Rectal smooth muscle tissue (tissue), 1 donor: ENCODE data around the gene ARFGEF3.
"Not testable (repeated sequence)": the region's sequence is repeated elsewhere in the genome, so short reads cannot be mapped to it uniquely, and the experiment has no call there.

Experiments
- H3K27ac ChIP-seq: one replicate; pipeline ENCODE4 v1.7.0; 2013; ENCODE audit warnings: low read depth, low read length, inconsistent platforms
- H3K27me3 ChIP-seq: one replicate; pipeline ENCODE4 v1.7.0; 2013; ENCODE audit warnings: low read length; ENCODE audit not compliant: control insufficient read depth, insufficient read depth
- H3K36me3 ChIP-seq: one replicate; pipeline ENCODE4 v1.7.0; 2013; ENCODE audit warnings: low read length; ENCODE audit not compliant: control insufficient read depth, insufficient read depth
- H3K4me1 ChIP-seq: one replicate; pipeline ENCODE4 v1.7.0; 2013; ENCODE audit warnings: low read length; ENCODE audit not compliant: control insufficient read depth, insufficient read depth
- H3K4me3 ChIP-seq: one replicate; pipeline ENCODE4 v1.7.0; 2013; ENCODE audit warnings: low read length
- H3K9ac ChIP-seq: one replicate; pipeline ENCODE4 v1.7.0; 2013; ENCODE audit warnings: low read length

The ARFGEF3 gene

GRCh38 chr6:138204792-138205384 lies 43.1 kb downstream of the ARFGEF3 start:
- Histone ChIP-seq H3K4me3 (no peak overlapping the region), H3K27me3 (no peaks in the 10 kb centered on the region), H3K36me3 (no peaks in the 10 kb centered on the region), H3K9ac (no peak overlapping the region), H3K27ac (no peak overlapping the region), H3K4me1 (no peaks in the 10 kb centered on the region)

DNA sequence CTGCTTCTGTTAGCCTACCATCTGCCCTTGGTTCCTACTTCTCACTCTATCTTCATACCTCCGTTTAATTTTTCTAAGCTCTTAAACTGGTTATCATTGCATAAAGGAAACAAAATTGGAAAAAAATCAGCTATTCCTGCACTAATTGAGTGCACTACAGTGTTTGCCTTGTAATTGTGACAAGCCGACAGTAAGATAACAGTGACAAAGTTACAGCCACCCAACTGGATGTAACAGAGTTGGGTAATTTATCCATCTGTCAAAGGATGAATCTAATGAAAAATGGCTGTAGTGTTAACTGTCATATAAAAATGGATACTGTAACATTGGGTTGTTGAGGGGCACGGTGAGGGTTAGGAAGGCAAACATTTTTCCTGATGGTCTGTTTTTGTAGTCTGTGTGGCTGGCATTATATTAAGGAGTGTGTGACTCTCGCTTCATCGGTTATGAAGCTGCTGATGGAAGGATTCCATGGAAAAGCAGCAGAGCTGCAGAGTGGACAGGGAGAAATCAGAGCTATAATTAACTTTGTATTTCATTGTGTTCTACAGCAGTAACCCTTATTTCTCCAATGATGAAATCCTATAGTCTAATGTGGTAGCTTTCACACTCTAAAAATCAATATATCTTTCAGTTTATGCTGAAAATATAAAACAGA lies 43.8 kb downstream of the ARFGEF3 start:
- Histone ChIP-seq H3K27ac (no peak overlapping the region), H3K9ac (no peak overlapping the region), H3K36me3 (no peaks in the 10 kb centered on the region)

DNA sequence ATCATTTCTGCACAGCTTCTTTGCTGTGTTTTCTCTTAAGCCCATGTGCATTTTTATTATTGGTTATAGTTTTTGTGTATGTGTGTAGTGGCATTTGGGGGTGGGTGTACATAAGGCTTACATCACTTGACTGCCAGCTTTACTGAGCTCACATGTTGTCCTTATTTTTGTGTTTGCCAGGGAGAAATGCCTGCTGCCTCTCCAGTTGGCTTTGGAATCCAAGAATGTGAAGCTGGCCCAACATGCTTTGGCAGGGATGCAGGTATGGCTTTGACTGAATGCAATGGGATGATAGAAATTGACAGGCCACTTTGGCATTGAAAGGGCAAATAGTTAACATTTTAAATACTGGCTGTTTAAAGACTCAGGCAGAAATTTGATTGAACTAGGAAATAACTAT lies 45.1 kb downstream of the ARFGEF3 start:
- H3K36me3 ChIP-seq = peaks cover 2% of the 10 kb centered on the region
- no peak overlapping the region for H3K4me3 ChIP-seq
- H3K27ac ChIP-seq = no peak overlapping the region
- H3K27me3 ChIP-seq = no peaks in the 10 kb centered on the region
- H3K9ac ChIP-seq = no peak overlapping the region
- H3K4me1 ChIP-seq = no peaks in the 10 kb centered on the region

More for the DNA sequence above, 43.8 kb downstream of the ARFGEF3 start:
- Histone ChIP-seq H3K27me3 (no peaks in the 10 kb centered on the region), H3K4me1 (no peaks in the 10 kb centered on the region), H3K4me3 (no peak overlapping the region)

DNA sequence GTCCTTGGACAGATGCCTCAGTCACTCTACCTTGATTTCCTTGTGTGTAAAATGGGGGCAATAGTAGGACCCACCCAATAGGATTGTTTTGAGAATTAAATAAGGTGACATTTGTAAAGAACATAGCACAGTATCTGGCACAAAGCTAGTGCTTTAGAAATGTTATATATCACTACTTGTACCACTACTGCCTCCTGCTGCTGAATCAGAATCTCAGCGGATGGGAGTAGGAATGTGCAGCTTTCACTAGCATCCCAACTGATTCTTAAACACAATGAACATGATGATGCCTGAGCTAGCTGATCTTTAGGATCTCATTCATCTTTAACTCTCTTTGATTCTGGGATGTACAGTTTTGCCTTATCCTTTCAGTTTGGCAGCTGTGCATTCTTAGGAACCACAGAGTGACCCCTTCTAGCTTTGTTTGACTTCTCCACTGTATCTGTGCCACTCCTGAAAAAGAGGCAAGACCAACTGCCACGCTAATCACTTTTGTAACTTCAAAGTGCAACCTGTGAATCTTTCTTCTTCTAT lies 49.4 kb downstream of the ARFGEF3 start:
- Histone ChIP-seq H3K27ac (no peak overlapping the region), H3K4me3 (no peak overlapping the region), H3K27me3 (no peaks in the 10 kb centered on the region), H3K4me1 (no peaks in the 10 kb centered on the region), H3K36me3 (peaks cover 2% of the 10 kb centered on the region), H3K9ac (no peak overlapping the region)

GRCh38 chr6:138211601-138212000 lies 49.9 kb downstream of the ARFGEF3 start:
- Histone ChIP-seq H3K27ac (no peak overlapping the region), H3K4me3 (no peak overlapping the region), H3K4me1 (no peaks in the 10 kb centered on the region), H3K9ac (no peak overlapping the region), H3K36me3 (peaks cover 2% of the 10 kb centered on the region), H3K27me3 (no peaks in the 10 kb centered on the region)

GRCh38 chr6:138212530-138212929 lies 50.8 kb downstream of the ARFGEF3 start:
- H3K4me1 ChIP-seq, H3K36me3 ChIP-seq, H3K27ac ChIP-seq, H3K4me3 ChIP-seq, H3K9ac ChIP-seq, H3K27me3 ChIP-seq: not testable (repeated sequence)

DNA sequence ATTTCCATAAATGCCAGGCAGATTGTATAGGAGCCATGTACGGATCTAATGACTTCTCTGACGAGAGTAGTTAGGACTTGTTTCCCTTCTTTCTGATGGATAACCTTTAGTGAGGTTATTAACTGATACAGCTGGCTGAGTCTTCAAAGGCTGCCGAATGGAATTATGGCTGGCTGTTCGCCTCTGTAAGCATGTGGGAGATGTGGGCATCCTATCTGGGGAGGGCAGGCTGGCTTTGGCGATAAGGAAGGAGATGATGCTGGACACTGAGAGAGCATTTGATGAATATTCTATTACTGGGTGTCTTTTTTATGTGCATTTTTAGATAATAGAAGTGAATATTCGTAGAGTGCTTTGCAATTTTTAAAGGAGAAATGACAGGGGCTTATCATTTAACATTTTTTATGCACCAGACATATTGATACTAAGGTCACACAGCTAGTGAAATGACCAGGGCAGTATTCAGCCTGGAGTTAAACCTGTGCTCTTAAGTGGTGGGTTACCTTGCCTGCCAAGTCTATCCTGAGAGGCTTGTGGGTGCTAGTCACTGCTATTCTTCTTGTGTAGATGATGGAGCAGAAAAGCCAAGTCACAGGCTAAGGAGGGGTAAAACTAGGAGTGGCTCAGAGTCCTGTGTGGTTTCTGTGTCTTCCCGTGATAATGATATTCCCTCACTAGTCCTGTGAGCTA lies 53.5 kb downstream of the ARFGEF3 start:
- peaks cover 2% of the 10 kb centered on the region for H3K36me3 ChIP-seq
- no peak overlapping the region for H3K9ac ChIP-seq
- no peak overlapping the region for H3K27ac ChIP-seq
- no peaks in the 10 kb centered on the region for H3K4me1 ChIP-seq
- H3K4me3 ChIP-seq = no peak overlapping the region
- no peaks in the 10 kb centered on the region for H3K27me3 ChIP-seq

GRCh38 chr6:138218449-138218848 lies 56.7 kb downstream of the ARFGEF3 start, which contains the start of gene PBOV1:
PBOV1 (minus strand) TSS chr6:138218491; CDS start chr6:138218395, 96 bp downstream.
- H3K4me3 ChIP-seq = no peak within 1 kb of the TSS
- no peaks in the 10 kb centered on the region for H3K4me1 ChIP-seq
- no peak within 1 kb of the TSS for H3K9ac ChIP-seq
- H3K27ac ChIP-seq = no peak within 1 kb of the TSS
- H3K27me3 ChIP-seq = no peaks in the 10 kb centered on the region
- no peaks in the 10 kb centered on the region for H3K36me3 ChIP-seq

- H3K4me1 ChIP-seq = no peaks in the 10 kb centered on the region
- H3K27me3 ChIP-seq = no peaks in the 10 kb centered on the region
- no peak overlapping the region for H3K4me3 ChIP-seq
- H3K9ac ChIP-seq = no peak overlapping the region
- no peak overlapping the region for H3K27ac ChIP-seq
- H3K36me3 ChIP-seq = no peaks in the 10 kb centered on the region
Measured at GRCh38 chr6:138219398-138219797, 57.7 kb downstream of the ARFGEF3 start.

DNA sequence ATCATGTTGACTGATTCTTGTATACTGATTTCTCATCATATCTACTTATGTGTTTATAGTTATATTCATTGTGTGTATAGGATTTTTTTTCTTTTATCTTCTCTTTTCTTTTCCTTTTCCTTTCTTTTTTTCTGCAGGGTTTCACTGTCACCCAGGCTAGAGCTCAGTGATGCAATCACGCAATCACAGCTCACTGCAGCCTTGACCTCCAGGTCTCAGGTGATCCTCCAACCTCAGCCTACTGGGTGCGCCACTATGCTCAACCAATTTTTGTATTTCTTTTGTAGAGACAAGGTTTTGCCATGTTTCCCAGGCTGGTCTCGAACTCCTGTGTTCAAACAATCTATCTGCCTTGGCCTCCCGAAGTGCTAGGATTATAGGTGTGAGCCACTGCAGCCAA lies 58.2 kb downstream of the ARFGEF3 start:
- Histone ChIP-seq H3K36me3 (no peaks in the 10 kb centered on the region), H3K27ac (no peak overlapping the region), H3K9ac (no peak overlapping the region), H3K27me3 (no peaks in the 10 kb centered on the region), H3K4me3 (no peak overlapping the region), H3K4me1 (no peaks in the 10 kb centered on the region)

DNA sequence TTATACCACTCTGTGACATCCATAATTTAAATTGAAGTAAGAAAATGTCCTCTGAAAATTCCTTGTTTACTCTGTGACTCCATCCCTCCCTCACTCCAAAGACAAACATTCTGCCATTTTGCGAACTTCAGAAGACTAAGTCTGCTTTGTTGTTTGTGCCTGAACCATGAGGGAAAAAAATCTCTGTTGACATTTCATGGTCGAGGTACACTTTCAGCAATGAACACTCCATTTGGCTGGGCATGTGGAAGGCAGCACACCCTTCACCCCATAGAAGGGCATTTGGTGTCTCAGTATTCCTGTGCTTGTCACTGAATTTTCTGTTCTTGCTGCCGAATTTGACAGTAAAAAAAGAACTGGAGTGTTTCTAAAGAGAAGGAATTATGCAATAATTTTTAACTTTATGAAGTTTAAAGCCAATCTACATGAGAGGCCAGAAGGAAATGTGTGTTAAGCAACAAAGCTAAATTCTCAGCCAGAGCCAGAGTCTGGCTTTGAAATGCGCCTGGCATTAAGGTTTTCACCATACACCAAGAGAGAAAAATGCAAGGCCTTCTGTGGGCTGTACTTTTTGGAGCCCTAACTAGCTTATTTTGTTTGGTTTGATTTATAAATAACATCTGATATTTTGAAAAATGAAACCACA lies 61.3 kb downstream of the ARFGEF3 start:
- H3K36me3 ChIP-seq = no peaks in the 10 kb centered on the region
- no peak overlapping the region for H3K9ac ChIP-seq
- no peak overlapping the region for H3K4me3 ChIP-seq
- H3K27me3 ChIP-seq = no peaks in the 10 kb centered on the region
- no peaks in the 10 kb centered on the region for H3K4me1 ChIP-seq
- H3K27ac ChIP-seq = no peak overlapping the region

DNA sequence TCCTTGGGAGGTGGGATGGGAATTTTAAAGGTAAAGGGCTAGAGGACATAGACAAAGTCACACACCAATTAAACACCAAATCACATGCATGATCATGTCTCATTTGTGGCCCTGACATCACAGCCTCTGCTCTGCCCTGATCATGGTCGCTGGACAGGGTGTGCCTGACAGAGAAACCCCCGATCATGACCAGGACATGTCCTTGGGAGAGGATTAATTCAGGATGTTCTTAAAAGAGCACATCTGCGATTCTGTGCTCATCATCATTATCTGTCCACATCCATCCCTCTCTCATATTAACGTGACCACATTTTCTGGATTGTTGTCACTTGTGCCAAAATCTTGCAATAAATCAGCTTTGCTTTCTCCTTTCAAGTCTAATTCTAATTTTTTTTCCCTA lies 64.2 kb downstream of the ARFGEF3 start:
- H3K27me3 ChIP-seq = no peaks in the 10 kb centered on the region
- H3K4me1 ChIP-seq = no peaks in the 10 kb centered on the region
- H3K36me3 ChIP-seq = no peaks in the 10 kb centered on the region
- no peak overlapping the region for H3K4me3 ChIP-seq
- no peak overlapping the region for H3K9ac ChIP-seq
- no peak overlapping the region for H3K27ac ChIP-seq
